Measurements from ENCODE around the gene EXOSC2. TPM values are rescaled to one million over a fixed set of nuclear protein-coding genes. Genes with fewer than 3 reads are reported as not detected.

The EXOSC2 gene
- polyA plus RNA-seq, 3 donors: 40.5 to 43.4 (median 42.8) TPM

GRCh38 chr9:130715270-130715669, 21.7 kb downstream of the EXOSC2 start:
- no peak for DNase-seq (ENCODE audit: extremely low read depth in 1 of 11, low read depth in 9 of 11, low spot score in 4 of 11)

DNA sequence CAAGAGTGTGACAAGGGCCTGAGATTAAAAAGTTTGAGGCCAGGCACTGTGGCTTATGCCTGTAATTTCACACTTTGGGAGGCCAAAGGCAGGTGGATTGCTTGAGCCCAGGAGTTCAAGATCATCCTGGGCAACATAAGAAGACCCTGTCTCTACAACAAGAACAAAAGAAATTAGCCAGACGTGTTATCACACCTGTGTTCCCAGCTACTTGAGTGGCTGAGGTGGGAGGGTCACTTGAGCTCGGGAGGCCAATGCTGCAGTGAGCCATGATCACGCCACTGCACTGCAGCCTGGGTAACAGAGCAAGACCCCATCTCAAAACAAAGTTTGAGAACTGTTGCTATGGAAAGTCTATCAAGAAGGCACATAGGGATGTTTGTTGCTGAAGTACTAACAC, 25.0 kb downstream of the EXOSC2 start:
- DNase-seq (ENCODE audit: extremely low read depth in 1 of 11, low read depth in 9 of 11, low spot score in 4 of 11): no peak

DNA sequence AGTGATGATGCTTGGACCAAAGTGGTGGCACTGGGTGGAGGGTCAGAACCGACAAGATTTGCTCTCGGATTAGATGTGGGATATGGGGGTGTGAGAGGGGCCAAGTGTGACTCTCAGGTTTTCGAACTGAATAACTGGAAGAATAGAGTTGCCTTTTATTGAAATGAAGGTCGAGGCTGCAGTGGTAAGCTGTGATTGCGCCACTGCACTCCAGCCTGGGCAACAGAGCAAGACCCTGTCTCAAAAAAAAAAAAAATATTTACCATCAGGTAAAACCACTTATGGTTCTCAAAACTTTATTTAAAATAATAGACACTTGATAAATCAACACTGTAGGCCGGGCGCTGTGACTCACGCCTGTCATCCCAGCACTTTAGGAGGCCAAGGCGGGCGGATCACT, 27.2 kb downstream of the EXOSC2 start:
- no peak for DNase-seq (ENCODE audit: extremely low read depth in 1 of 11, low read depth in 9 of 11, low spot score in 4 of 11)

GRCh38 chr9:130728721-130729120, 35.1 kb downstream of the EXOSC2 start:
- DNase-seq (ENCODE audit: extremely low read depth in 1 of 11, low read depth in 9 of 11, low spot score in 4 of 11): no peak

- no peak for DNase-seq (ENCODE audit: extremely low read depth in 1 of 11, low read depth in 9 of 11, low spot score in 4 of 11)
Observed at GRCh38 chr9:130729145-130729544, 35.6 kb downstream of the EXOSC2 start.

DNA sequence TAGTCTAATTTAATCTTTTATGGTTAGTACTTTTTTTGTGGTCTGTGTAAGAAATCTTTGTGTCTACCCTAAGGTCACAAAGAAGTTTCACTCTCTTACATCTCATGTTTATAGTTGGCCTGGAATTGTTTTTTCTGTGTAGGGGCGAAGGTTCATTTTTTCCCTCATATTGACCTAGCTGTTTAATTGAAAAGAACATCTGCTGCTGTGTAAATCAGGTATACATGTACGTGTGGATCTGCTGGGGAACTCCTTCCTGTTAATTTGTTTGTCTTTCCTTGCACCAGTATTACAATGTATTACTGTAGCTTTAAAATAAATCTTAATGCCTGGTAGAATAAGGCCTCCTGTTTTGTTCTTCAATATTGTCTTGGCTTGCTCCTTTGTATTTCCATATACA, 37.8 kb downstream of the EXOSC2 start:
- DNase-seq (ENCODE audit: extremely low read depth in 1 of 11, low read depth in 9 of 11, low spot score in 4 of 11): no peak

GRCh38 chr9:130732136-130732535, 38.6 kb downstream of the EXOSC2 start:
- DNase-seq (ENCODE audit: extremely low read depth in 1 of 11, low read depth in 9 of 11, low spot score in 4 of 11): no peak

- DNase-seq (ENCODE audit: extremely low read depth in 1 of 11, low read depth in 9 of 11, low spot score in 4 of 11): no peak
Observed at GRCh38 chr9:130732793-130733221, 39.2 kb downstream of the EXOSC2 start.

DNA sequence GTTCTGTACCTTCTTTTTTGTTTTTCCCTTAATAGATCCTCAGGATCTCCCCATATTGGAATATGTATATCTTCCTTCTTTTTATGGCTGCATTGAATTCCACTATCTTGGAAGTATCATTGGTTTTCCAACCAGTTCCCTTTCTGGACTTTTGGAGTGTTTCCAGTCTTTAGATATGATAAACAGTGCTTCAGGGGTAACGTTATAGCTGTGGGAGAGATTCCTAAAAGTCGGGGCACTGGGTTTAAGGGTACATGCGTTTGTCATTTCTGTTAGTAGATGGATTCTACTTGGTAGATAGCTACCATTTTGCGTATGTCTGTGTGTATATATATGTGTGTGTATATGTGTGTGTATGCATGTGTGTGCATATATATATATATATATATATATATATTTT, 42.0 kb downstream of the EXOSC2 start:
- no peak for DNase-seq (ENCODE audit: extremely low read depth in 1 of 11, low read depth in 9 of 11, low spot score in 4 of 11)

DNA sequence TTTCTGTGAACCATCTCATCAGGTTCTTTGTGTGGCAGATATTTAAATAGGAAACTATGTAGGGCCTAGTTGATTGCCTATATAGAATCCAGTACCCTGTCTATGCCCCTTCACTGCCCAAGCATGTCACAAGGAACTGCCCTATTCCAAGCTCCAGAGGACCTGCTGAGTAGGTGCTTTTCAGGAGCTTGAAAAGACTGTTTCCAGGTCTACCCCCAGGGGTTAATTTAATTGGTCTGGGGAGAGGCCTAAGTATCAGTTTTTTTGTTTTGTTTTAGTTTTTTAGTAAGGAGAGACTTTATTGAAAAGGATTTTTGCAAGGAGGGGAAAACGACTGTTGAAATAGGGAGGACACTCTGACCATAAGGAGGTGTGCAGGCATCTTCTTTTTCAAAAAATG, 43.3 kb downstream of the EXOSC2 start:
- DNase-seq (ENCODE audit: extremely low read depth in 1 of 11, low read depth in 9 of 11, low spot score in 4 of 11): no peak

DNA sequence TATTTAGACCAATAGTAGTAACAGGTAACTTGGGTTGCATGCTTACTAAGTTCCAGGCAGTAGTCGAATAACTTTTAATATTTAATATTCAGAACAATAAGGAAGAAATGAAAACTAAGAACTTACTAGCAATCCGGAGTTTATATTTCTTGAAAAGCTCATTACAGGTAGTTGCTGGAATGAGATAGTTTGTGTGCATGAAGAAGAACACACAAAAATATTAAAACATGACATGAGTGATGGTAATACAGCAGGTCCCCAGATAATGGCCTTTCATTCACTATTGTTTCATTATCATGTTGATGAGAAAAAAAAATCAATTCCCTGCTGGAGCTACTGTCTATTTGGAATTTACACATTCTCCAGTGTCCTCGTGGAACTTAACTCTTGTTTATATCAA, 44.7 kb downstream of the EXOSC2 start:
- DNase-seq (ENCODE audit: extremely low read depth in 1 of 11, low read depth in 9 of 11, low spot score in 4 of 11): no peak

DNA sequence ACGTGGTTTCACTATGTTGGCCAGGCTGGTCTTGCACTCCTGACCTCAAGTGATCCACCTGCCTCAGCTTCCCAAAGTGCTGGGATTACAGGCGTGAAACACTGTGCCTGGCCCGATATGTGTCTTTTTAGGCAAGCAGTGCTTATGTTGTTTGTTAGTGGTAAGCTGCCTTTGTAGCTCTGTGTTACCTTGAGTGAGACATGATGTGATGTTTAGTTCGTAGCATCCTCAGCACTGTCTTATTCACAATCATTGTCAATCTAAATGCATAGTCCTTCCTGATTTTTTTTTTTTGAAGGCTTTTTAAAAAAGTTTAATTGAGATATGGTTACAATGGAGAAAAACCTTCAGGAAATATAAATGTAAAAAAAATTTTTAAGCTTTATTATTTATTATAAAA, 45.5 kb downstream of the EXOSC2 start:
- no peak for DNase-seq (ENCODE audit: extremely low read depth in 1 of 11, low read depth in 9 of 11, low spot score in 4 of 11)

DNA sequence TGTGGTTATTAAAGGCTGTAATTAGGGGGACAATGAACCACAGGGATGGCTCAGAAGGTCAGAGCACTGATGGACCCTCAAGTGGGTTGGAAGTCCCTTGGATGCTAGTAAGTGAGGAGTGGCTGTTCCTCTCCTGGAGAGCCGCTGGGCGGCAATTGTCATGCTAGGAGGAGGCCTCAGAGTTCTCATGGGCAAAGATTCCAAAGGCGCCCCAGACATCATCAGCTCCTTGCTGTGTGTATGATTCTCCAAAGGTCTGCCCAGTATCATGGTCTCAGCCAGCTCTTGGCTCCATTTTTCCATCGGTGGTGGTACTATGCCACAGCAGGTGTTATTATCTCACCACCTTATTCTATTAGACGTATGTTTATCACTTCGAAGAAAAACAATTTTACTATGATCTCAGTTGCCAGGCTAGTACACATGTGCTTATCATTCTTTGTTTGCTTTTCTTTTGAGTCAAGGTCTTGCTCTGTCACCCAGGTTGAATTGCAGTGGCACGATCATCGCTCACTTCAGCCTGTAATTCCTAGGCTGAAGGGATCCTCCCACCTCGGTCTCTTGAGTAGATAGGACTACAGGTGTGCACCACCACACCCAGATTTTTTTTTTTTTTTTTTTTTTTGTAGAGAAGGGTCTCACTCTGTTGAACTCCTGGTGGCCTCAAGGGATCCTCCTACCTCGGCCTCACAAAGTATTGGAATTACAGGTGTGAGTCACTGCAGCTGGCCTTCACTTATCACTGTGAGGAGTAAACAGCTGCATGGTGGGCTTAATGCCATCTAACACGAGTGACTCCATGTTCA, 46.8 kb downstream of the EXOSC2 start:
- DNase-seq (ENCODE audit: extremely low read depth in 1 of 11, low read depth in 9 of 11, low spot score in 4 of 11): no peak

- DNase-seq (ENCODE audit: extremely low read depth in 1 of 11, low read depth in 9 of 11, low spot score in 4 of 11): no peak
Observed at GRCh38 chr9:130741024-130741305, 47.4 kb downstream of the EXOSC2 start.

GRCh38 chr9:130741831-130742449, 48.4 kb downstream of the EXOSC2 start:
- DNase-seq (ENCODE audit: extremely low read depth in 1 of 11, low read depth in 9 of 11, low spot score in 4 of 11): no peak

DNA sequence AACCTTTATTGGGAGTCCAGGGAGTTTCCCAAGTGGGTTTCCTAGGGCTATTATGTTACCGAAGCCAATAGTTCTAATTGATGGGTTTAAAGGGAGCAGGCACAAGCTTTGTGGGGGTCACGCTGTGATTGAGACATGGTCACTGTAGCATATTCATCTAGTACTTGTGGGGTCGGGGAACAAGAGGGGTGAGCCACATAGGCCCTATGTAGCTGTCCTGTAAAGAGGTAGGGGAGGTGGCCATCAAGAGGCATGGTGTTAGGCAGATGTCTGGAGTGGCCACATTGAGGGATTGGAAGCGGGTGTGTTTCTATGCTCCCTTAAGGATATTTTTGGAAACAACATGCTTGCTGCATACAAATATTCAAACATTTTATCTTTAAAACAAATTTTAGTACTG, 50.1 kb downstream of the EXOSC2 start:
- no peak for DNase-seq (ENCODE audit: extremely low read depth in 1 of 11, low read depth in 9 of 11, low spot score in 4 of 11)

GRCh38 chr9:130745210-130745800, 51.7 kb downstream of the EXOSC2 start:
- DNase-seq (ENCODE audit: extremely low read depth in 1 of 11, low read depth in 9 of 11, low spot score in 4 of 11): no peak

DNA sequence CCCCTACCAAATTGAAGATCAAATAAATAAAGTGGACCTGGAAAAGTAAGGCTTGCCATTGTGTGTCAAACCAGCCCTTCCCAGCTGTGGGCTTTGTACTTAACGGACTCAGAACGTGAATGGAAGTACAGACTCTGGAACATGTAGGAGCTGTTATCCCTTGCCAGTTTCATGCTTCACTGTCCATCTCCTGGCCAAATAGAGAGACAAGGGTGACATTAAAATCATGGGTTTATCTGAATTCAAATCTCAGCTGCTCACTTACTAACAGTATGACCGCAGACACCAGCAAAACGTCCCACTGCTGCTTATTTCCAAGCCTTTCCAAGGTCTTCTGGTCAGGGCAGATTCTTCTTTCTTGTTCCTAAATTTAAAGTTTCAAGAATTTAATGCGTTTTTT, 52.2 kb downstream of the EXOSC2 start:
- no peak for DNase-seq (ENCODE audit: extremely low read depth in 1 of 11, low read depth in 9 of 11, low spot score in 4 of 11)

DNA sequence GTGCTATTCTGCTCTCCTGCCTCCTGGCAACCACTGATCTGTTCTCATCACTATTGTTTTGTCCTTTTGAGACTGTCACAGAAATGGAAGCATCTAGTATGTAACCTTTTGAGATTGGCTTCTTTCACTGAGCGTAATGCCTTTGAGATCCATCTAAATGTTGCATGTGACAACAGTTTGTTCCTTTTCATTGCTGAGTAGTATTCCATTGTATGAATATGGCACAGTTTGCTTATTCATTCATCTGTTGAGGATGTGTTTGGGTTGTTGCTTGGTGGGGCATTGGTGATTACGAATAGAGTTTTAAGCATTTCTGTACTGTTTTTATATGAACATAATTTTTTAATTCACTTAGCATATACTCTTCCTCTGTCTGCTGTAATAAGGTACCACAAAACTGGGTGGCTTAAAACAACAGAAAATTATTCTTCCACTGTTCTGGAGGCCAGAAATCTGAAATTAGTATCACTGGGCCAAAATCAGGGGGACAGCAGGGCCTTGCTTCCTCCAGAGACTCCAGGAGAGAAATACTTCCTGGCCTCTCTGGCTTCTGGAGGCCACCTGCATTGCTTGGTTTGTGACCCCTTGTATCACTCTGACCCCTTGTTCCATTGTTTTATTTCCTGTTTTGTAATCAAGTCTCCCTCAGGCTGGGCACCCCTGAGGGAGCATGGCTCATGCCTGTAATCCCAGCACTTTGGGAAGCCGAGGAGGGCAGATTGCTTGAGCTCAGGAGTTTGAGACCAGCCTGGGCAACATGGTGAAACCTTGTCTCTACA, 53.0 kb downstream of the EXOSC2 start:
- DNase-seq (ENCODE audit: extremely low read depth in 1 of 11, low read depth in 9 of 11, low spot score in 4 of 11): no peak
